ENCODE measurements around the gene KIF15. TPM values are rescaled to one million over a fixed set of nuclear protein-coding genes. Genes with fewer than 3 reads are reported as not detected.

KIF15 gene
- total and polyA plus RNA-seq, 4 donors: 0.64 to 4.0 (median 0.92) TPM

DNA sequence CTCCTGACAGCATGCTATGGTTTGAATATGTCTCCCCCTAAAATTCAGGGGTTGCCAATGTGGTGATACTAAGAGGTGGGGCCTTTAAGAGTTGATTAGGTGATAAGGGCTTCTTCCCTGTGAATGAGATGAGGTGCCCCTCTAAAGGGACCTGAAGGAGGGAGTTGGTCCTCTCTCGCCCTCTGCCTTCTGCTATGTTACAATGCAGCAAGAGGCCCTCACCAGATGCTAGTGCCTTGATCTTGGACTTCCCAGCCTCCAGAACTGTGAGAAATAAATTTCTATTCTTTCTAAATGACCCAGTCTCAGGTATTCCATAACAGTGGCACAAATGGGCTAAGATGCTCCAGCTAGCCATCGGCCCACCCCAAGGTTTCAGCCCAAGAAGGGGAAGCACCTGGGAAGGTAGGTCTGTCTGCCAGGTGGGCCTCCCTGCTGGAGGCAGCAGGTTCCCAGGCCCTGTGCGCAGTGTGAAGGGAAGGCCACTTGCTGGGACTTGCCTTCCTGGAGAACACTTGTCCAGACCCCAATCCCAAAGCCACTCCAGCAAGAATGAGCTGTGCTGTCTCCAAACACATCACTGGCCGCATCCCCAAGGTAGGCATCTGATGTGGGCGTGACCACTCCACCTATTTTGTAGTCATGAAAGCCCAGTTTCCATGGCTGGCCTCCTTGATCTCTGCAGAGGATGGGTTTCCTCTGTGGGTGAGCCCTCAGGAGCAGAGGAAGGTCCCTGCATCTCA is 121.8 kb downstream of the KIF15 start:
- no peak for DNase-seq
- Histone ChIP-seq H3K36me3 (ENCODE audit: control insufficient read depth in 4 of 4, insufficient read depth in 4 of 4, low read length in 4 of 4) (no peaks in the 10 kb centered on the region), H3K9me3 (ENCODE audit: control insufficient read depth in 4 of 4, insufficient read depth in 3 of 4, low read length in 3 of 4) (peaks cover 0 to 4% (median 0%) of the 10 kb centered on the region in 4 donors), H3K27me3 (ENCODE audit: control insufficient read depth in 3 of 3, insufficient read depth in 3 of 3, low read length in 2 of 3) (peaks cover 0 to 6% (median 0%) of the 10 kb centered on the region in 3 donors), H3K4me3 (no peak overlapping the region), H3K27ac (ENCODE audit: low read depth in 1 of 2, low read length in 1 of 2) (no peak overlapping the region), H3K4me1 (ENCODE audit: control insufficient read depth in 5 of 5, insufficient read depth in 5 of 5, low read length in 5 of 5) (peaks cover 0 to 3% (median 0%) of the 10 kb centered on the region in 5 donors), H3K9ac (ENCODE audit: insufficient read depth in 1 of 2, low read length in 2 of 2) (no peak overlapping the region)
- TF ChIP-seq, protein P1, sequence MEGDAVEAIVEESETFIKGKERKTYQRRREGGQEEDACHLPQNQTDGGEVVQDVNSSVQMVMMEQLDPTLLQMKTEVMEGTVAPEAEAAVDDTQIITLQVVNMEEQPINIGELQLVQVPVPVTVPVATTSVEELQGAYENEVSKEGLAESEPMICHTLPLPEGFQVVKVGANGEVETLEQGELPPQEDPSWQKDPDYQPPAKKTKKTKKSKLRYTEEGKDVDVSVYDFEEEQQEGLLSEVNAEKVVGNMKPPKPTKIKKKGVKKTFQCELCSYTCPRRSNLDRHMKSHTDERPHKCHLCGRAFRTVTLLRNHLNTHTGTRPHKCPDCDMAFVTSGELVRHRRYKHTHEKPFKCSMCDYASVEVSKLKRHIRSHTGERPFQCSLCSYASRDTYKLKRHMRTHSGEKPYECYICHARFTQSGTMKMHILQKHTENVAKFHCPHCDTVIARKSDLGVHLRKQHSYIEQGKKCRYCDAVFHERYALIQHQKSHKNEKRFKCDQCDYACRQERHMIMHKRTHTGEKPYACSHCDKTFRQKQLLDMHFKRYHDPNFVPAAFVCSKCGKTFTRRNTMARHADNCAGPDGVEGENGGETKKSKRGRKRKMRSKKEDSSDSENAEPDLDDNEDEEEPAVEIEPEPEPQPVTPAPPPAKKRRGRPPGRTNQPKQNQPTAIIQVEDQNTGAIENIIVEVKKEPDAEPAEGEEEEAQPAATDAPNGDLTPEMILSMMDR (IDR thresholded peaks at IDR 0.05; ENCODE audit: control extremely low read depth, extremely low read depth): no peak
- no peak for ATAC-seq (ENCODE audit: insufficient read depth, low FRiP score)
- WGBS, 2 donors: 95 to 96% methylated on average over 5 of the region's 5 CpGs

DNA sequence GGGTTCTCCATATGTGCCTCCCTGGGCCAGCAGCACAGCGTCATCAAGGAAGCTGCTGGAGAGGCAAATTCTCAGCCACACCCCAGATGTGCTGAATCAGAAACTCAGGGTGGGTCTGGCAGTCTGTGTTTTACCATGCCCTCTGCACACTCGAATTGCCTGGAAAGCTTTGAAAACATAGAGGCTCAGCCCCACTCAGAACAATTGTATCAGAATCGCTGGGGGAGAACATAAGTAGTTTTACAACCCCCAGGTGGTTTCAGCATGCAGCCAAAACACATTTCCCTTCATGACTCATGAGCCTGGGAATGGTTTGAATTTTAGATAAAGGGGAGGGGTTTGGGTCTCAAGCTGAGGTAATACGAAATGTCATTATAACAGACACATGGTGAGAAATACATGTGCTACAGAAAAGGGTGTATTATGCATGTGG is 122.4 kb downstream of the KIF15 start:
- no peak for ATAC-seq (ENCODE audit: insufficient read depth, low FRiP score)
- peaks cover 0 to 4% (median 0%) of the 10 kb centered on the region in 4 donors for H3K9me3 ChIP-seq (ENCODE audit: control insufficient read depth in 4 of 4, insufficient read depth in 3 of 4, low read length in 3 of 4)
- DNase-seq: no peak
- H3K4me1 ChIP-seq (ENCODE audit: control insufficient read depth in 5 of 5, insufficient read depth in 5 of 5, low read length in 5 of 5): peaks cover 0 to 3% (median 0%) of the 10 kb centered on the region in 5 donors
- peaks cover 0 to 6% (median 0%) of the 10 kb centered on the region in 3 donors for H3K27me3 ChIP-seq (ENCODE audit: control insufficient read depth in 3 of 3, insufficient read depth in 3 of 3, low read length in 2 of 3)
- no peaks in the 10 kb centered on the region for H3K36me3 ChIP-seq (ENCODE audit: control insufficient read depth in 4 of 4, insufficient read depth in 4 of 4, low read length in 4 of 4)
- 67 to 76% methylated on average over 4 of the region's 4 CpGs for WGBS, 2 donors
- no peak overlapping the region for H3K9ac ChIP-seq (ENCODE audit: insufficient read depth in 1 of 2, low read length in 2 of 2)
- TF ChIP-seq, protein P1 (IDR thresholded peaks at IDR 0.05; ENCODE audit: control extremely low read depth, extremely low read depth): no peak
- no peak overlapping the region for H3K4me3 ChIP-seq
- H3K27ac ChIP-seq (ENCODE audit: low read depth in 1 of 2, low read length in 1 of 2): no peak overlapping the region

DNA sequence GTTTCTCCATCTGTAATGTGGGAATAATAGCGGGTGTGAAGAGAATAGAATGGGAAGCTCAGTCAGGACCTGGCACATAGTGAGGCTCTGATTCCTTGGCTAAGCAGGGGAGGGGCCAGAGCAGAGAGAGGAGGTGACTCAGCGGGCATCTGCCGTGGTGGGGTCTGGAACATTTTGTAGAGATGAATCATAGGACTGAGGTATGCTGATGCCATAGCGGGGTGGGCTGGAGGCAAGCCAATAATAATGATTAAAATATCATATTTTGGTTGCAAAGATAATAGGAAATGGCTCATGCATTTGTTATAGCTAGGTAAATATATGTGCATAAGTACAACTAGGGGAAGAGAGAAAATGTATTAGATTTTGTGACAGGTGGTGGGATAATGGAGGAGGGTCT is 124.0 kb downstream of the KIF15 start:
- TF ChIP-seq, protein P1 (IDR thresholded peaks at IDR 0.05; ENCODE audit: control extremely low read depth, extremely low read depth): no peak
- Histone ChIP-seq H3K4me1 (ENCODE audit: control insufficient read depth in 5 of 5, insufficient read depth in 5 of 5, low read length in 5 of 5) (peaks cover 0 to 3% (median 0%) of the 10 kb centered on the region in 5 donors), H3K9ac (ENCODE audit: insufficient read depth in 1 of 2, low read length in 2 of 2) (no peak overlapping the region), H3K4me3 (no peak overlapping the region), H3K36me3 (ENCODE audit: control insufficient read depth in 4 of 4, insufficient read depth in 4 of 4, low read length in 4 of 4) (no peaks in the 10 kb centered on the region), H3K27me3 (ENCODE audit: control insufficient read depth in 3 of 3, insufficient read depth in 3 of 3, low read length in 2 of 3) (peaks cover 0 to 6% (median 0%) of the 10 kb centered on the region in 3 donors), H3K27ac (ENCODE audit: low read depth in 1 of 2, low read length in 1 of 2) (no peak overlapping the region), H3K9me3 (ENCODE audit: control insufficient read depth in 4 of 4, insufficient read depth in 3 of 4, low read length in 3 of 4) (peaks cover 0 to 4% (median 0%) of the 10 kb centered on the region in 4 donors)
- ATAC-seq (ENCODE audit: insufficient read depth, low FRiP score) (no peak), DNase-seq (no peak)
- 67 to 77% methylated on average over 4 of the region's 4 CpGs for WGBS, 2 donors

Measured in lung (tissue), 12 donors.